ENCODE measurements around the gene PRSS21.

PRSS21 gene

DNA sequence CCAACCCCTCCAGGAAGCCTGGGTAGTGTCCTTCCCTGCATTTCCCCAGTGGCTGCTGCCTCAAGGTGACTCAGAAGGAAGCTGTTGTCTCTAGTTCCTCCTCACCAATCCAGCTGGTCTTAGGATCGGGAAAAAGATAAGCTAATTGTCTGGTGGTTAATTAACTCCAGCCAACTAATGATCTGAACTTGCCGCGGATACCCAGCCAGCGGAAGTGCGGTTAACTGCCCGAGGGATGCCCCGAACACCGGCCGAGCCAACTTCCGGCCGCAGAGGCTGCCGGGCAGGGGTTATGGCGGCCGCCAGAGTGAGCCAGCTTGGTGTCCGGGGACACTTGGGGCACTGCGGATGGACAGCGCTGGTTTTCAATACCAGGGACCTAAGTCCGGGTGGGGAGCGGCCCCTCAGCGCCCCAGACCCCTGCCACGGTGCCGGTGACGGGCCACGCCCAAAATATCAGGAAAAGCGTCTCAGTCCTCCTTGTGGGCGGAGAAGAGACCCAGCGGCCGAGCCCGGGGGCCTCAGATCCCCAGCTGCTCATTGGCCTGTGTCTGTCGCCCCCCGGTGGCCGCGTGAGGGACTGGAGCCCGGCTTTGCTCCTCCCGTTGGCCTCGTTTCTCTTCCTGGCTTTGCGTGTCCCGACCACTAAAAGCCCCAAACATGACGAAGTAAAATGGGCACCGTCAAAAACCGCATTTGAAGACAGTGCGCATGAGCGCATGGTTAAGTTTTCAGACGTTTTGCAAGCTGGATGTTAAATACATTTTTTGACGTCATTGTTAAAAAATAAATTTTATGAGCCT lies 51.2 kb downstream of the PRSS21 start:
- Mint-ChIP-seq H3K4me1 (ENCODE audit: low read depth) (peaks cover 12% of the 10 kb centered on the region), H3K27me3 (no peaks in the 10 kb centered on the region), H3K36me3 (ENCODE audit: low read depth) (no peaks in the 10 kb centered on the region), H3K9me3 (no peaks in the 10 kb centered on the region), H3K4me3 (peak overlapping the region; percentile 92), H3K27ac (peak overlapping the region; percentile 94)
